Measurements from ENCODE around the gene SLC38A1. TPM values are rescaled to one million over a fixed set of nuclear protein-coding genes. Genes with fewer than 3 reads are reported as not detected.

SLC38A1 gene
- polyA plus RNA-seq, 2 of the 4 experiments (the other 2 are of a cell fraction) = 62.7 to 231 TPM

GRCh38 chr12:46259713-46260112 is 9.1 kb downstream of the SLC38A1 start:
- DNase-seq (ENCODE audit: low read depth in 1 of 2, low spot score in 1 of 2) (no peak), ATAC-seq (no peak), FAIRE-seq (no peak)
- Histone ChIP-seq H3K4me1 (peaks cover 65% of the 10 kb centered on the region), H3K9me3 (no peaks in the 10 kb centered on the region), H3K27ac (no peak overlapping the region), H3K4me3 (no peak overlapping the region), H3K4me2 (0 out of 3 replicates have a peak overlapping the region, but pooled peaks have one; percentile 47)
- CTCF ChIA-PET = no interaction called here
- 97% methylated on average over 1 of the region's 1 CpG for WGBS (ENCODE audit: missing lambda C conversion rate)
- TF ChIP-seq HOXB5 (CRISPR knock-in tag; IDR thresholded peaks at IDR 0.05) (no peak), HOXA7 (CRISPR knock-in tag; IDR thresholded peaks at IDR 0.05) (no peak), BCL3 (IDR thresholded peaks at IDR 0.05) (no peak), POLR2AphosphoS2 (conservative IDR thresholded peaks at IDR 0.05; ENCODE audit: low read length) (peak; percentile 65)
- POLR2A ChIA-PET = no interaction called here

- Histone ChIP-seq H3K4me2 (no peak overlapping the region), H3K27ac (no peak overlapping the region), H3K4me3 (no peak overlapping the region), H3K9me3 (no peaks in the 10 kb centered on the region), H3K4me1 (peaks cover 59% of the 10 kb centered on the region)
- POLR2A ChIA-PET = no interaction called here
- CTCF ChIA-PET = no interaction called here
- ATAC-seq = no peak
- WGBS (ENCODE audit: missing lambda C conversion rate) = 94% methylated on average over 4 of the region's 4 CpGs
- TF ChIP-seq TFCP2L1 (CRISPR knock-in tag; IDR thresholded peaks at IDR 0.05) (no peak), BHLHE40 (IDR thresholded peaks at IDR 0.05; ENCODE audit: low read depth, low read length) (no peak), MAX (IDR thresholded peaks at IDR 0.05) (no peak), ESRRA (IDR thresholded peaks at IDR 0.05; ENCODE audit: borderline replicate concordance, low read length) (no peak), RAD21 (conservative IDR thresholded peaks at IDR 0.05 in 1 of 2, IDR thresholded peaks at IDR 0.05 in 1 of 2) (no peak), EP300 (IDR thresholded peaks at IDR 0.05) (no peak), NPAS2 (CRISPR knock-in tag; IDR thresholded peaks at IDR 0.05; ENCODE audit: borderline replicate concordance) (no peak), ZSCAN20 (CRISPR knock-in tag; IDR thresholded peaks at IDR 0.05) (no peak), SREBF2 (IDR thresholded peaks at IDR 0.05) (no peak), RFX5 (IDR thresholded peaks at IDR 0.05) (no peak), ELK1 (IDR thresholded peaks at IDR 0.05; ENCODE audit: low read depth, low read length) (no peak), JUNB (IDR thresholded peaks at IDR 0.05) (no peak), POLR2AphosphoS2 (conservative IDR thresholded peaks at IDR 0.05; ENCODE audit: low read length) (no peak), HEYL (CRISPR knock-in tag; IDR thresholded peaks at IDR 0.05) (no peak), FOSB (CRISPR knock-in tag; IDR thresholded peaks at IDR 0.05) (no peak), ATOH8 (CRISPR knock-in tag; IDR thresholded peaks at IDR 0.05; ENCODE audit: low read depth) (no peak)
- TF ChIP-seq, protein P1, sequence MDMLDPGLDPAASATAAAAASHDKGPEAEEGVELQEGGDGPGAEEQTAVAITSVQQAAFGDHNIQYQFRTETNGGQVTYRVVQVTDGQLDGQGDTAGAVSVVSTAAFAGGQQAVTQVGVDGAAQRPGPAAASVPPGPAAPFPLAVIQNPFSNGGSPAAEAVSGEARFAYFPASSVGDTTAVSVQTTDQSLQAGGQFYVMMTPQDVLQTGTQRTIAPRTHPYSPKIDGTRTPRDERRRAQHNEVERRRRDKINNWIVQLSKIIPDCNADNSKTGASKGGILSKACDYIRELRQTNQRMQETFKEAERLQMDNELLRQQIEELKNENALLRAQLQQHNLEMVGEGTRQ (IDR thresholded peaks at IDR 0.05) = no peak
- TF ChIP-seq, protein P2, sequence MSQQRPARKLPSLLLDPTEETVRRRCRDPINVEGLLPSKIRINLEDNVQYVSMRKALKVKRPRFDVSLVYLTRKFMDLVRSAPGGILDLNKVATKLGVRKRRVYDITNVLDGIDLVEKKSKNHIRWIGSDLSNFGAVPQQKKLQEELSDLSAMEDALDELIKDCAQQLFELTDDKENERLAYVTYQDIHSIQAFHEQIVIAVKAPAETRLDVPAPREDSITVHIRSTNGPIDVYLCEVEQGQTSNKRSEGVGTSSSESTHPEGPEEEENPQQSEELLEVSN (IDR thresholded peaks at IDR 0.05; ENCODE audit: borderline replicate concordance, low read depth) = no peak
- FAIRE-seq = no peak
- DNase-seq (ENCODE audit: low read depth in 1 of 2, low spot score in 1 of 2) = no peak
Observed at GRCh38 chr12:46259071-46259470, 9.8 kb downstream of the SLC38A1 start.
